HL-60/S4 treated with phorbol 12-myristate 13-acetate at 8.2 ng/mL for 4 days and 3 days (cell line): ENCODE measurements around the gene MAP3K13.
"Not testable (repeated sequence)": the region's sequence is repeated elsewhere in the genome, so short reads cannot be mapped to it uniquely, and the experiment has no call there.

Source experiments
- in situ Hi-C: fragments of 300-500 bp; cut with MboI; formaldehyde crosslinking; loops from 2 replicates; pipeline ENCODE4 v1.15.0; 2022; ENCODE audit warnings: low sequenced_read_pairs

MAP3K13 gene

GRCh38 chr3:185341616-185342458 lies 21.1 kb upstream of the MAP3K13 start:
- in situ Hi-C loops = no loop called here

GRCh38 chr3:185342459-185343174 lies 20.3 kb upstream of the MAP3K13 start:
- in situ Hi-C loops = no loop called here

- in situ Hi-C loops = no loop called here
These were observed 15.5 kb upstream of the MAP3K13 start for GRCh38 chr3:185347399-185347798.

GRCh38 chr3:185350841-185351240 lies 12.1 kb upstream of the MAP3K13 start:
- in situ Hi-C loops = no loop called here

- in situ Hi-C loops = no loop called here
These were observed 11.5 kb upstream of the MAP3K13 start for GRCh38 chr3:185351396-185351795.

GRCh38 chr3:185353225-185353624 lies 9.7 kb upstream of the MAP3K13 start:
- in situ Hi-C loops = no loop called here

- in situ Hi-C loops = no loop called here
These were observed 8.9 kb upstream of the MAP3K13 start for GRCh38 chr3:185353823-185354614.

DNA sequence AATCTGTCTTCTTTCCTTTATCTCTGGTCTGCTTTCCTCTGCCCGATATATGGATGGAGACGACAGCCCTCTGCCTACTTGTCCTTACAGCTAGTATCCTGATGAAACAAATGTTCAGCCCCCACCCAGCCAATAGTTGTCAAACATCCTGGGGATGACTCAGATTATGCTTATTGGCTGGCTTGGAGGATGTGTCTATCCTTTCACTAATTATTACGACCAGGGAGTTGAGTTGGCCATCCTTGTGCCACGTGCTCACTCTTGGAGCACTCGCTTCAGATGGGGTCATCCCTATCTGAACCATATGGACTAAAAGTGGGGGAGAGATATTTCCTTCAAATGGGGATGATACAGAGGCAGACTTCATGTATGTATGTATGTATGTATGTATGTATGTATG lies 6.4 kb upstream of the MAP3K13 start:
- in situ Hi-C loops = no loop called here

GRCh38 chr3:185361920-185362319 lies 1.0 kb upstream of the MAP3K13 start:
- in situ Hi-C loops = no loop called here

DNA sequence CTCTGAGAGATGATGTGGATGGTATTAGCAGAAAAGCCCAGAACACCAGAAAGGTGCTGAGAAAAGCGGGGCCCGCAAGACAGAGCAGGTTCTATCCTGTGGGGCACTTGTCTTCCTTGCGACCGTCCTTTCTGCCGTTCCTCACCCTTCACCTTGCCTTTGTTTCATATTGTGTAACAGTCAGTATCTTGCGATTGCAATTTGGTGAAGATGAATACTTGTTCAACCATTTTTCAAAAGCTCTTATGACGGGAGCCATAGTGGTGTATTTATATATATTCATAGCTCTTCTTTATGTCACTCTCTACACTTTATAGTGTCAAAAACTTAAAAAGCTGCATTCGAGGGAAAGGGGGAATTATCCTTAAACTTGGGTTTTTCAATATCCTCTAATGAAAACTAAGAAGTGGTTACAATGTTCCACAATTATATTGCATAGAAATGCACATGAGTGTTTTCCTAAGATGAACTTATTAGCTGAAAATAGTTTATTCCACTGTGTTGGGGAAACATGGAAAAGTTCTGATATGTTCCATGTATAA lies 797 bp downstream of the MAP3K13 start:
- in situ Hi-C loops = no loop called here

DNA sequence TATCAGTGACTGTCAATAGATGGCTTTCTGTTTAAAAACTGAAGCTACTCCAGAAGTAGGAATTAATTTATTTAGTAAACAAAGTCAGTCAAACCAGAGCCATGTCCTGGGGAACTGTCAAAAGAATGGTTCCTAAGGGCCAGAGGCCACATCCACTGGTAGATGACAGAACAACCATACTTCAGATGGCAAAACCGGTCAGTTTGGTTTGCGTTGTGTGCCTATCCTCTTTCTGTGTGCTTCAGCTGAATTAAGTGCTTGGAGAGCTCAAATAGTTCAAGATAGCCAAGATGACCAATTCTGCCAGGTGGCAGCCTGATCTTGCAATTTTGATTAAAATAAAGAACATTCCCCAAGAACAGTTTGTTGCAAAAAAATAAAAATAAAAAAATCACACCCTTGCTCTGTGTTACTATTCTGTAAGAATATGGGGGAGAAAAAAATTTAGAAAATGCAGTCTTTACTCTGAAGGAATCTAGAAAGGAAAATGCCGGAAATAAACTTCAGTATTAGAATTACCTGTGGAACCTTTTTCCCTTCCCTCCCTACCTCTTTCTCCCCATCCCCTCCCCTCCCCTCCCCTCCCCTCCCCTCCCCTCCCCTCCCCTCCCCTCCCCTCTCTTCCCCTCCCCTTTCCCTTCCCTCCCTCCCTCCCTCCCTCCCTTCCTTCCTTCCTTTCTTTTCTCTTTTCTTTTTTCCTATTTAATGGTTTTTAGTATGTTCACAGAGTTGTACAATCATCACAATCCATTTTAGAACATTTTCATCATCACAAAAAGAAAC lies 2.5 kb downstream of the MAP3K13 start:
- in situ Hi-C loops = no loop called here

GRCh38 chr3:185366074-185366335 lies 3.1 kb downstream of the MAP3K13 start:
- in situ Hi-C loops = no loop called here

- in situ Hi-C loops = no loop called here
These were observed 4.0 kb downstream of the MAP3K13 start for GRCh38 chr3:185366913-185367312.

- in situ Hi-C loops = not testable (repeated sequence)
These were observed 7.4 kb downstream of the MAP3K13 start for GRCh38 chr3:185370349-185370748.

DNA sequence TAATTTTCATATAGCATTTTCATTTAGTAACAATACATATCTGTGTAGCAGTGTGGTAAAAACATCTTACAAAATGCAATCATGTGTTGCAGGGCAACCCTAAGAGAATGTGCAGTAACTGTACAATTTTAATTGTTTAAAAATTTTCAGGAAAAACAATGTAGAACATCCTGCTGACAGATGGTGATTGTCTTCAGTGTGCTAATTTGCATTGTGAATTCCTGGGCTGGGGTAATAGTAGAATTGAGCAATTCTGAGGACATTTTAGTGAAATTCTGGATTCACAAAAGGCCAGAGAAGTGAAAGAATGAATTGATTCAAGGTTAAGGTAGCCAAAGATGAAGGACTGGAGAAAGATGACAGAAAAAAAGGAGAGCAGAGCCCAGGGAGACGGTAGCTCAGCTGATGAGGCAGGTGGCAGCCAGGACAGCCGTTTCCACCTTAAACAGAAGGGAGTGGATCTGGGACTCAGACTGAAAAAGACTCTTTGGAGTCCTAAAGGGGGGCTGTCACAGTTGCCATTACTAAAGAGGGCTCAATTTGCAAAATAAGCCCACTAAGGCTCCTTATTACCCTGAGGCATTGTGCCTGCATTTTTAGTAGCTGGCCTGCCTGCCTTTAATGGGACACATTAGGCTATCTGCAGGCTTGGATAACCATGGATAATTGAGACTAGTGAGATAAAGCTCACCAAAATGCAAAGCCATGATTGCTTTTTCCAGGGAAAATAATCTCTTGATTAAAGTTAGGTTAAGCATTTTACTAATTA lies 8.6 kb downstream of the MAP3K13 start:
- in situ Hi-C loops = no loop called here

- in situ Hi-C loops = no loop called here
These were observed 18.6 kb downstream of the MAP3K13 start for GRCh38 chr3:185381320-185382058.

GRCh38 chr3:185382154-185382553 lies 19.2 kb downstream of the MAP3K13 start:
- in situ Hi-C loops = no loop called here

DNA sequence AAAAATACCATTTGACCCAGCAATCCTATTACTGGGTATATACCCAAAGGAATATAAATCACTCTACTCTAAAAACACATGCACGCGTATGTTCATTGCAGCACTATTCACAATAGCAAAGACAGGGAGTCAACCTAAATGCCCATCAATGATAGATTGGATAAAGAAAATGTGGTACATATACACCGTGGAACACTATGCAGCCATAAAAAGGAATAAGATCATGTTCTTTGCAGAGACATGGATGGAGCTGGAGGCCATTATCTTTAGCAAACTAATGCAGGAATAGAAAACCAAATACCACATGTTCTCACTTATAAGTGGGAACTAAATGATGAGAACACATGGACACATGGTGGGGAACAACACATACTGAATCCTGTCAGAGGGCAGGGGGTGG lies 23.6 kb downstream of the MAP3K13 start:
- in situ Hi-C loops = not testable (repeated sequence)

- in situ Hi-C loops = no loop called here
These were observed 24.7 kb downstream of the MAP3K13 start for GRCh38 chr3:185387646-185388045.
